ENCODE measurements around the gene PRKACB.

PRKACB gene

GRCh38 chr1:84135341-84135740, 8.7 kb upstream of the PRKACB start:
- DNase-seq, result no peak
- TF ChIP-seq POLR2A (IDR thresholded peaks at IDR 0.05; ENCODE audit: low read length), result no peak
- no peak for TF ChIP-seq GATA1 (IDR thresholded peaks at IDR 0.05; ENCODE audit: low read depth, low read length)

GRCh38 chr1:84141182-84142003, 2.7 kb upstream of the PRKACB start:
- no peak for DNase-seq
- no peak for TF ChIP-seq POLR2A (IDR thresholded peaks at IDR 0.05; ENCODE audit: low read length)
- no peak for TF ChIP-seq GATA1 (IDR thresholded peaks at IDR 0.05; ENCODE audit: low read depth, low read length)

- peak; percentile 26 to 58 for DNase-seq
- peak; percentile 44 for TF ChIP-seq POLR2A (IDR thresholded peaks at IDR 0.05; ENCODE audit: low read length)
- no peak for TF ChIP-seq GATA1 (IDR thresholded peaks at IDR 0.05; ENCODE audit: low read depth, low read length)
These were observed 997 bp downstream of the PRKACB start for GRCh38 chr1:84145068-84145467.

- peak; percentile 9 to 23 for DNase-seq
- TF ChIP-seq POLR2A (IDR thresholded peaks at IDR 0.05; ENCODE audit: low read length) (peak; percentile 30), GATA1 (IDR thresholded peaks at IDR 0.05; ENCODE audit: low read depth, low read length) (no peak)
These were observed 2.5 kb downstream of the PRKACB start for GRCh38 chr1:84146411-84147032.

GRCh38 chr1:84148758-84149157, 4.7 kb downstream of the PRKACB start:
- no peak for DNase-seq
- no peak for TF ChIP-seq POLR2A (IDR thresholded peaks at IDR 0.05; ENCODE audit: low read length)
- TF ChIP-seq GATA1 (IDR thresholded peaks at IDR 0.05; ENCODE audit: low read depth, low read length), result no peak

- DNase-seq, result no peak
- TF ChIP-seq POLR2A (IDR thresholded peaks at IDR 0.05; ENCODE audit: low read length), result no peak
- TF ChIP-seq GATA1 (IDR thresholded peaks at IDR 0.05; ENCODE audit: low read depth, low read length), result no peak
These were observed 8.6 kb downstream of the PRKACB start for GRCh38 chr1:84152649-84153056.

GRCh38 chr1:84155517-84155916, 11.4 kb downstream of the PRKACB start:
- TF ChIP-seq POLR2A (IDR thresholded peaks at IDR 0.05; ENCODE audit: low read length) (no peak), GATA1 (IDR thresholded peaks at IDR 0.05; ENCODE audit: low read depth, low read length) (no peak)
- no peak for DNase-seq

- TF ChIP-seq GATA1 (IDR thresholded peaks at IDR 0.05; ENCODE audit: low read depth, low read length) (no peak), POLR2A (IDR thresholded peaks at IDR 0.05; ENCODE audit: low read length) (no peak)
- no peak for DNase-seq
These were observed 12.1 kb downstream of the PRKACB start for GRCh38 chr1:84156210-84156621.

- no peak for DNase-seq
- TF ChIP-seq POLR2A (IDR thresholded peaks at IDR 0.05; ENCODE audit: low read length) (no peak), GATA1 (IDR thresholded peaks at IDR 0.05; ENCODE audit: low read depth, low read length) (no peak)
These were observed 15.6 kb downstream of the PRKACB start for GRCh38 chr1:84159533-84160240.

- TF ChIP-seq GATA1 (IDR thresholded peaks at IDR 0.05; ENCODE audit: low read depth, low read length), result no peak
- no peak for TF ChIP-seq POLR2A (IDR thresholded peaks at IDR 0.05; ENCODE audit: low read length)
- DNase-seq, result no peak
These were observed 18.2 kb downstream of the PRKACB start for GRCh38 chr1:84162295-84162694.

- TF ChIP-seq GATA1 (IDR thresholded peaks at IDR 0.05; ENCODE audit: low read depth, low read length) (no peak), POLR2A (IDR thresholded peaks at IDR 0.05; ENCODE audit: low read length) (no peak)
- DNase-seq, result no peak
These were observed 19.3 kb downstream of the PRKACB start for GRCh38 chr1:84163123-84163931.

GRCh38 chr1:84164161-84164560, 20.1 kb downstream of the PRKACB start:
- TF ChIP-seq POLR2A (IDR thresholded peaks at IDR 0.05; ENCODE audit: low read length) (no peak), GATA1 (IDR thresholded peaks at IDR 0.05; ENCODE audit: low read depth, low read length) (no peak)
- no peak for DNase-seq

GRCh38 chr1:84164567-84165021, 20.5 kb downstream of the PRKACB start:
- DNase-seq, result no peak
- TF ChIP-seq GATA1 (IDR thresholded peaks at IDR 0.05; ENCODE audit: low read depth, low read length), result no peak
- no peak for TF ChIP-seq POLR2A (IDR thresholded peaks at IDR 0.05; ENCODE audit: low read length)
